ENCODE data around the gene CRYBA1.
A peak's percentile ranks its signal among the peaks of the same experiment; 100 is the strongest.

Gene CRYBA1

GRCh38 chr17:29273924-29274323 lies 27.3 kb downstream of the CRYBA1 start:
- intact Hi-C loops (cut with DNase I) = no loop called here
- no peak for DNase-seq

DNA sequence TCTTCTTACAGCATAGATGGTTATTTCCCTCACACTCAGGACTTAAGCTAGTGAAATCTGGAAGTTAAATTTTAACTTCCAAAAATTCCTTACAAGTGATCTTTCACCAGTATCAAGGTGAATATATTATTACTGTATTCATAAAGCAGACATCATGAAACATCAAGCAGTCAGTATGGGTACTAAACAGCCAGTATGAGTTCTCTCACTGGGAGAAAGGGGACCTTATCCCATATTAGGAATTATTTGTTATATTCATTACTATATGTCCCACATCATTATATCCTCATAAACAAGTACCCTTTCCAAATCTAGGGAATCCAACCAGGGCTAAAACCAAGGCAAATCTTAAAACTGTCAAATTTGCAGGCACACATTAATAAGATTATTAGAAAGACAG lies 32.0 kb downstream of the CRYBA1 start:
- intact Hi-C loops (cut with DNase I) = no loop called here
- no peak for DNase-seq

GRCh38 chr17:29279397-29280070 lies 32.9 kb downstream of the CRYBA1 start:
- intact Hi-C loops (cut with DNase I) = no loop called here
- no peak for DNase-seq

GRCh38 chr17:29283496-29283895 lies 36.8 kb downstream of the CRYBA1 start:
- intact Hi-C loops (cut with DNase I) = no loop called here
- no peak for DNase-seq

DNA sequence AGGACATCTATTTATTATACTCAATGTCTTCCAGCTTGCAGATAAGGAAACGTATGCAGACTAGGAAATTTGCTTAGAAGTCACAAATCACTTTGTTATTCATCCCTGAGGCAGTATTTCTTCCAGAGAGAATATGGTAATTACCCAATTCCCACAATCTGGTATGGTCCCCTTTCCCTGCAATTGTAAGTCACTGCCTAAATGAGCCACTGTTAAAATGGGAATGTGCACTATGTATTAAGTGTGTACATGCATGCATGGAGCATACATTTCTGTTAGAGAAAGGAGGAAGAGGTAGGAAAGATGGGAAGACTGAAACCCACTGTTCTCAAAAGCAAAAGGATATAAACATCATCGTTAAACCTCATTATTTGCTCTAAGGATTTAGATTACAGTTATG lies 37.3 kb downstream of the CRYBA1 start:
- intact Hi-C loops (cut with DNase I) = no loop called here
- DNase-seq = no peak

- DNase-seq = no peak
- intact Hi-C loops (cut with DNase I) = loop anchor here (2.0 to 5.0 kb wide), 4 partner anchors 71 to 167 kb away; partner anchors contain the start of gene TAOK1
These were observed 43.2 kb downstream of the CRYBA1 start for GRCh38 chr17:29289852-29290251.

DNA sequence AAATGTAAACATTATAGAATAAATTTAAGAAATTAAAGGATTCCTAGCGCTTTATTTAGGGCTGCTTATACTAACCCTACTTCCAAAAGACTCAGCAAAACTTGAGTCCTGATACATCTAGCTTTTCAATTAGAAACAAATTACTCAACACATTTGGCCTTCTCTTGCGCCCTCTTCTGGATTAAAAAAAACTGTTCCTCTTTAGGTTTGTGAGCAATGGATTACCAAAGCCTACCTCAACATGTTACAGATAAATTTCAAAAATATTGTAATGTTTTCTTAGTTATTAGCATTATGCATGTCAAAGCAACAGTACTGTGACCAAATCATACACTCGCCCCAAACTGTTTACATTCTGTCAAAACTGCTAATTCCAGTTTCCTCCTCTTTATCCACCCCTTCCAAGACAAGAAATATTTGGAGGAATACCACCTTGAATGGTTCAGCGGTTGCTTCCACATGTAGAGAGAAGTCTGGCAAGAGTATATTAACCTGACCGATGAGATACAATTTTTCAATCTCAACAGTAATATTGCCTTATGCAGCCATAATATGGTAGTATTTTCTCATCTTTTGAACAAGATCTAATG lies 44.6 kb downstream of the CRYBA1 start:
- intact Hi-C loops (cut with DNase I) = loop anchor here (2.0 to 5.0 kb wide), 4 partner anchors 72 to 168 kb away; partner anchors contain the start of gene TAOK1
- no peak for DNase-seq

- intact Hi-C loops (cut with DNase I) = loop anchor here (5.0 kb wide), 1 partner anchor 100 kb away; the partner anchor contains the start of gene TAOK1
- peak; percentile 27 to 90 (median 52) for DNase-seq
These were observed 45.7 kb downstream of the CRYBA1 start for GRCh38 chr17:29292071-29292991.

GRCh38 chr17:29292992-29293889 lies 46.6 kb downstream of the CRYBA1 start:
- peak; percentile 22 to 90 (median 52) for DNase-seq
- intact Hi-C loops (cut with DNase I) = loop anchor here (5.0 kb wide), 1 partner anchor 99 kb away; the partner anchor contains the start of gene TAOK1

GRCh38 chr17:29293890-29294579 lies 47.4 kb downstream of the CRYBA1 start, which contains the start of gene NUFIP2:
TSS of gene NUFIP2 (minus strand) at chr17:29294148. CDS start at chr17:29294059, 89 bp downstream.
- intact Hi-C loops (cut with DNase I) = loop anchor here (5.0 kb wide), 1 partner anchor 98 kb away; the partner anchor contains the start of gene TAOK1

DNA sequence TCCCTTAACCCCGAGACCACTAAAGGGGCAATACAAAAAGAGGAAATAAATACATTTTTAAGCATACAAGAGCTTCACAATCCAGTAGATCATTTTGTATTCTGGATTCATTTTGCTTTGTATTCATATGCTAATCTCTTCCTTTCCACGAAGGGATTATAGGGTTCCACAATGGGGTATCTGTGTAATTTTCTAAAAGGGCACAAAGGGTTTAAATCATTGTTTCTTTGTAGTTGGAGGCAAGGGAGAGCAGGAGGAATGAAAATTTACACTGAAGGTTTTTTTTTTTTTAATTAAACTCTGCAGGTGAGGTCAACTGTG lies 47.9 kb downstream of the CRYBA1 start:
- intact Hi-C loops (cut with DNase I) = loop anchor here (5.0 kb wide), 1 partner anchor 98 kb away; the partner anchor contains the start of gene TAOK1

More at GRCh38 chr17:29293890-29294579, 47.4 kb downstream of the CRYBA1 start, which contains the start of gene NUFIP2:
- peak; percentile 99 to 100 (median 100) for DNase-seq

DNA sequence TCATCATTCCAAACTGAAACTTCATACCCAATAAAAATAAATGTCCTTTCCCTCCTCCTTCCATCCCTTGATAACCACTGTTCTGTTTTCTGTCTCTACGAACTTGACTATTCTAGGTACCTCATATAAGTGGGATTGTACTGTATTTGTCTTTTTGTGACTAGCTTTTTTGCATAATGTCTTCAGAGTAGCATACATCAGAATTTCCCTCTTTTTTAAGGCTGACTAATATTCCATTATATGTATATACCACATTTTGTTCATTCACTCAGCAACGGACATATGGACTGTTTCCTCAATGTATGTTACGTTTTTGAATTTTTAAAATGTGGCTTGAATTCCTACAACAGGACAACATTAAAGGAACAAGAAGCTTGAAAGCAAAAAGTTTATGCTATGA lies 48.8 kb downstream of the CRYBA1 start:
- no peak for DNase-seq
- intact Hi-C loops (cut with DNase I) = no loop called here

More for the DNA sequence above, 47.9 kb downstream of the CRYBA1 start:
- DNase-seq = no peak

DNA sequence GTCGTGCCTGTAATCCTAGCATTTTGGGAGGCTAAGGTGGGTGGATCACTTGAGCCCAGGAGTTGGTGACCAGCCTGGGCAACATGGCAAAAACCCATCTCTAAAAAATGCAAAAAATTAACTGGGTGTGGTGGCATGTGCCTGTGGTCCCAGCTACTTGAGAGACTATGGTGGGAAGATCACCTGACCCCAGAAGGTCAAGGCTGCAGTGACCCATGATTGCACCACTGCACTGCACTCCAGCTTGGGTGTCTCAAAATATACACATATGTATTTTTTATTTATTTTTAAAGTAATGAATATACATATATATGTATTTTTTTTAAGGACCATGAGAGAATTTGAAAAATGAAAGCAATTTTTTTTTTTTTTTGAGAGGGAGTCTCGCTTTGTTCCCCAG lies 52.4 kb downstream of the CRYBA1 start:
- intact Hi-C loops (cut with DNase I) = no loop called here
- DNase-seq = no peak

GRCh38 chr17:29303386-29303785 lies 56.7 kb downstream of the CRYBA1 start:
- DNase-seq = no peak
- intact Hi-C loops (cut with DNase I) = no loop called here
